ENCODE results near the gene TRIML2.

The TRIML2 gene

GRCh38 chr4:188109157-188109755 lies at the start of gene TRIML2:
TRIML2 (minus strand) TSS chr4:188109603; CDS start chr4:188105368, 4,235 bp downstream.
- DNase-seq (ENCODE audit: low read depth): no peak

GRCh38 chr4:188158336-188158735 lies 48.9 kb upstream of the TRIML2 start:
- DNase-seq (ENCODE audit: low read depth): no peak

- no peak for DNase-seq (ENCODE audit: low read depth)
Observed at GRCh38 chr4:188154668-188155405, 45.4 kb upstream of the TRIML2 start.

- DNase-seq (ENCODE audit: low read depth): no peak
Observed at GRCh38 chr4:188147776-188148175, 38.4 kb upstream of the TRIML2 start.

GRCh38 chr4:188147176-188147575 lies 37.8 kb upstream of the TRIML2 start:
- DNase-seq (ENCODE audit: low read depth): no peak

- DNase-seq (ENCODE audit: low read depth): no peak
Observed at GRCh38 chr4:188146618-188147017, 37.2 kb upstream of the TRIML2 start.

GRCh38 chr4:188145601-188146000 lies 36.2 kb upstream of the TRIML2 start:
- DNase-seq (ENCODE audit: low read depth): no peak

GRCh38 chr4:188143731-188144130 lies 34.3 kb upstream of the TRIML2 start:
- no peak for DNase-seq (ENCODE audit: low read depth)

GRCh38 chr4:188139671-188140070 lies 30.3 kb upstream of the TRIML2 start:
- no peak for DNase-seq (ENCODE audit: low read depth)

- DNase-seq (ENCODE audit: low read depth): no peak
Observed at GRCh38 chr4:188139141-188139540, 29.7 kb upstream of the TRIML2 start, which contains the start of gene TRIML1. TRIML1 (plus strand) TSS chr4:188139441; CDS start chr4:188139559, 118 bp downstream.

- no peak for DNase-seq (ENCODE audit: low read depth)
Observed at GRCh38 chr4:188138227-188138626, 28.8 kb upstream of the TRIML2 start.

GRCh38 chr4:188132232-188132631 lies 22.8 kb upstream of the TRIML2 start:
- DNase-seq (ENCODE audit: low read depth): no peak

GRCh38 chr4:188130355-188130754 lies 21.0 kb upstream of the TRIML2 start:
- DNase-seq (ENCODE audit: low read depth): no peak

GRCh38 chr4:188127214-188127874 lies 17.9 kb upstream of the TRIML2 start:
- no peak for DNase-seq (ENCODE audit: low read depth)

- no peak for DNase-seq (ENCODE audit: low read depth)
Observed at GRCh38 chr4:188121530-188121929, 12.1 kb upstream of the TRIML2 start.

GRCh38 chr4:188117631-188118324 lies 8.4 kb upstream of the TRIML2 start:
- DNase-seq (ENCODE audit: low read depth): no peak

- DNase-seq (ENCODE audit: low read depth): no peak
Observed at GRCh38 chr4:188113156-188113555, 3.8 kb upstream of the TRIML2 start.

GRCh38 chr4:188111955-188112354 lies 2.6 kb upstream of the TRIML2 start:
- no peak for DNase-seq (ENCODE audit: low read depth)

GRCh38 chr4:188110741-188111471 lies 1.5 kb upstream of the TRIML2 start:
- DNase-seq (ENCODE audit: low read depth): no peak

- DNase-seq (ENCODE audit: low read depth): no peak
Observed at GRCh38 chr4:188110036-188110435, 633 bp upstream of the TRIML2 start.

GRCh38 chr4:188107931-188108843 lies 1.2 kb downstream of the TRIML2 start:
- no peak for DNase-seq (ENCODE audit: low read depth)

Data from activated T-helper 9 cell treated with anti-CD3 and anti-CD28 coated beads, Interleukin-2, amount 50 U/mL, for 16 hours (primary cell).